WTC11 (cell line): ENCODE results near the gene VWA5A. TPM values are rescaled to one million over a fixed set of nuclear protein-coding genes. Genes with fewer than 3 reads are reported as not detected.

Experiments
- ATAC-seq: fragments of 200-7000 bp; cut with Tn5 transposase; 2 replicates; pipeline ENCODE4 v1.10.0; 2021; ENCODE audit warnings: mild to moderate bottlenecking, moderate library complexity
- CTCF ChIA-PET: fragments of 300-600 bp; sonication (Branson Sonifier 250); formaldehyde crosslinking; loops from one replicate; lab custom pipeline; 2021; ENCODE audit warnings: antibody characterized with exemption; lab: Charles Lee
- POLR2A ChIA-PET: fragments of 350-600 bp; sonication (Branson Sonifier 250); formaldehyde crosslinking; loops from one replicate; lab custom pipeline; 2021; ENCODE audit warnings: antibody characterized with exemption; lab: Charles Lee
- DNase-seq: peaks from one replicate; pipeline ENCODE4 v3.0.0; 2021; ENCODE audit warnings: low spot score
- H3K27ac Mint-ChIP-seq: 2 replicates; pipeline ENCODE4 v1.8.0; 2021; ENCODE audit warnings: mixed read lengths
- H3K27me3 Mint-ChIP-seq: 2 replicates; pipeline ENCODE4 v1.8.0; 2021; ENCODE audit warnings: low read depth, mild to moderate bottlenecking, moderate library complexity, mixed read lengths
- H3K36me3 Mint-ChIP-seq: 2 replicates; pipeline ENCODE4 v1.8.0; 2021; ENCODE audit warnings: mixed read lengths
- H3K4me1 Mint-ChIP-seq: 2 replicates; pipeline ENCODE4 v1.8.0; 2022; ENCODE audit warnings: mixed read lengths
- H3K4me3 Mint-ChIP-seq: 2 replicates; pipeline ENCODE4 v1.8.0; 2021; ENCODE audit warnings: mild to moderate bottlenecking, moderate library complexity, mixed read lengths
- H3K9me3 Mint-ChIP-seq: 2 replicates; pipeline ENCODE4 v1.8.0; 2021; ENCODE audit warnings: mixed read lengths
- ELF4 ChIP-seq: sonication (generic); formaldehyde crosslinking; IDR thresholded peaks from 2 replicates; pipeline ENCODE4 v1.8.1; 2022; ENCODE audit warnings: low read depth, mild to moderate bottlenecking, moderate library complexity, missing genetic modification reagents
- HMGA2 ChIP-seq: fragments of 250-450 bp; sonication (Bioruptor Pico); IDR thresholded peaks from 2 replicates; pipeline ENCODE4 v1.4.0; 2021; ENCODE audit warnings: mild to moderate bottlenecking, moderate library complexity
- IRF2 ChIP-seq: sonication (generic); formaldehyde crosslinking; IDR thresholded peaks from 2 replicates; pipeline ENCODE4 v1.8.0; 2022; ENCODE audit warnings: low read depth, missing genetic modification reagents, borderline replicate concordance
- NFE2L1 ChIP-seq: sonication (generic); formaldehyde crosslinking; IDR thresholded peaks from 2 replicates; pipeline ENCODE4 v1.8.1; 2023; ENCODE audit warnings: missing genetic modification reagents
- NR2C2 ChIP-seq: sonication (generic); formaldehyde crosslinking; IDR thresholded peaks from 2 replicates; pipeline ENCODE4 v1.8.0; 2022; ENCODE audit warnings: mild to moderate bottlenecking, missing genetic modification reagents
- SOX15 ChIP-seq: fragments of 250-450 bp; sonication (Bioruptor Pico); IDR thresholded peaks from 2 replicates; pipeline ENCODE4 v1.9.0; 2021; ENCODE audit warnings: mild to moderate bottlenecking
- TEAD1 ChIP-seq: sonication (generic); formaldehyde crosslinking; IDR thresholded peaks from 2 replicates; pipeline ENCODE4 v1.8.0; 2022; ENCODE audit warnings: mild to moderate bottlenecking, missing genetic modification reagents
- ZNF232 ChIP-seq: sonication (generic); formaldehyde crosslinking; IDR thresholded peaks from 2 replicates; pipeline ENCODE4 v1.8.0; 2022; ENCODE audit warnings: mild to moderate bottlenecking, missing genetic modification reagents
- ZNF263 ChIP-seq: sonication (generic); formaldehyde crosslinking; IDR thresholded peaks from 2 replicates; pipeline ENCODE4 v1.8.1; 2022; ENCODE audit warnings: low read depth, mild to moderate bottlenecking, moderate library complexity, missing genetic modification reagents
- ZNF317 ChIP-seq: sonication (generic); formaldehyde crosslinking; IDR thresholded peaks from 2 replicates; pipeline ENCODE4 v1.8.1; 2023; ENCODE audit warnings: low read depth, mild to moderate bottlenecking, moderate library complexity, missing genetic modification reagents, borderline replicate concordance
- ZNF416 ChIP-seq: fragments of 250-450 bp; sonication (Bioruptor Pico); IDR thresholded peaks from 2 replicates; pipeline ENCODE4 v1.9.0; 2021; ENCODE audit warnings: mild to moderate bottlenecking, inconsistent platforms
- total RNA-seq: library from RNA; stranded (reverse); gene quantifications from 3 replicates; pipeline ENCODE4 v1.2.3, GENCODE V29; 2021
- TF ChIP-seq, protein P1 (sequence below): sonication (generic); formaldehyde crosslinking; IDR thresholded peaks from 2 replicates; pipeline ENCODE4 v1.8.1; 2023; ENCODE audit warnings: mild to moderate bottlenecking, missing genetic modification reagents
- TF ChIP-seq, protein P2 (sequence below): sonication (generic); formaldehyde crosslinking; IDR thresholded peaks from 2 replicates; pipeline ENCODE4 v1.8.0; 2023; ENCODE audit warnings: mild to moderate bottlenecking, missing genetic modification reagents
- TF ChIP-seq, protein P3 (sequence below): sonication (generic); formaldehyde crosslinking; IDR thresholded peaks from 2 replicates; pipeline ENCODE4 v1.8.1; 2022; ENCODE audit warnings: missing genetic modification reagents, borderline replicate concordance
- TF ChIP-seq, protein P4 (sequence below): fragments of 250-450 bp; sonication (Bioruptor Pico); IDR thresholded peaks from 2 replicates; pipeline ENCODE4 v1.8.0; 2021; ENCODE audit warnings: mild to moderate bottlenecking
- TF ChIP-seq, protein P5 (sequence below): sonication (generic); formaldehyde crosslinking; IDR thresholded peaks from 2 replicates; pipeline ENCODE4 v1.8.1; 2022; ENCODE audit warnings: mild to moderate bottlenecking, missing genetic modification reagents, moderate library complexity, borderline replicate concordance
- TF ChIP-seq, protein P6 (sequence below): sonication (generic); formaldehyde crosslinking; IDR thresholded peaks from 2 replicates; pipeline ENCODE4 v1.8.0; 2022; ENCODE audit warnings: mild to moderate bottlenecking, missing genetic modification reagents

Gene VWA5A
- total RNA-seq, 1 experiment from 2014 or later, result 19.5 TPM

DNA sequence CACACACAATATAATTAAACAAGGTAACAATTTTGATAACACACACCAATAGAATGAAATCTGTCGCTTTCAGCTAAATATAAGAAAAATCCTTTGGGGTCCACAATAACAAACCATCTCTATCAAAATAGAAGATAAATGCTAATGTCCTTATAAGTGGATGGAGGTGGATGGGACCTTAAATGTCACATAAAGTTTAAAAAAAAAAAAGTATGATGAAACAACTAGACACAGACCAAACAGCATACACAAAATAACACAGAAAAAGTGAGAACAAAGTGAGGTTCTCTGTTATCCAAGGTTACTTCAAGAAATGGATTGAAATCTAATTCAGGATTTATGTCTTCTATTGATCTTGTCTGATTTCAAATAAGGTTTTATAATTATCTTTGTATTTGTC is 57.3 kb downstream of the VWA5A start:
- H3K9me3 Mint-ChIP-seq, result peaks cover 8% of the 10 kb centered on the region
- peaks cover 16% of the 10 kb centered on the region for H3K4me1 Mint-ChIP-seq
- TF ChIP-seq, protein P1, sequence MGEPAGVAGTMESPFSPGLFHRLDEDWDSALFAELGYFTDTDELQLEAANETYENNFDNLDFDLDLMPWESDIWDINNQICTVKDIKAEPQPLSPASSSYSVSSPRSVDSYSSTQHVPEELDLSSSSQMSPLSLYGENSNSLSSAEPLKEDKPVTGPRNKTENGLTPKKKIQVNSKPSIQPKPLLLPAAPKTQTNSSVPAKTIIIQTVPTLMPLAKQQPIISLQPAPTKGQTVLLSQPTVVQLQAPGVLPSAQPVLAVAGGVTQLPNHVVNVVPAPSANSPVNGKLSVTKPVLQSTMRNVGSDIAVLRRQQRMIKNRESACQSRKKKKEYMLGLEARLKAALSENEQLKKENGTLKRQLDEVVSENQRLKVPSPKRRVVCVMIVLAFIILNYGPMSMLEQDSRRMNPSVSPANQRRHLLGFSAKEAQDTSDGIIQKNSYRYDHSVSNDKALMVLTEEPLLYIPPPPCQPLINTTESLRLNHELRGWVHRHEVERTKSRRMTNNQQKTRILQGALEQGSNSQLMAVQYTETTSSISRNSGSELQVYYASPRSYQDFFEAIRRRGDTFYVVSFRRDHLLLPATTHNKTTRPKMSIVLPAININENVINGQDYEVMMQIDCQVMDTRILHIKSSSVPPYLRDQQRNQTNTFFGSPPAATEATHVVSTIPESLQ (CRISPR knock-in tag), result no peak
- TF ChIP-seq, protein P2, sequence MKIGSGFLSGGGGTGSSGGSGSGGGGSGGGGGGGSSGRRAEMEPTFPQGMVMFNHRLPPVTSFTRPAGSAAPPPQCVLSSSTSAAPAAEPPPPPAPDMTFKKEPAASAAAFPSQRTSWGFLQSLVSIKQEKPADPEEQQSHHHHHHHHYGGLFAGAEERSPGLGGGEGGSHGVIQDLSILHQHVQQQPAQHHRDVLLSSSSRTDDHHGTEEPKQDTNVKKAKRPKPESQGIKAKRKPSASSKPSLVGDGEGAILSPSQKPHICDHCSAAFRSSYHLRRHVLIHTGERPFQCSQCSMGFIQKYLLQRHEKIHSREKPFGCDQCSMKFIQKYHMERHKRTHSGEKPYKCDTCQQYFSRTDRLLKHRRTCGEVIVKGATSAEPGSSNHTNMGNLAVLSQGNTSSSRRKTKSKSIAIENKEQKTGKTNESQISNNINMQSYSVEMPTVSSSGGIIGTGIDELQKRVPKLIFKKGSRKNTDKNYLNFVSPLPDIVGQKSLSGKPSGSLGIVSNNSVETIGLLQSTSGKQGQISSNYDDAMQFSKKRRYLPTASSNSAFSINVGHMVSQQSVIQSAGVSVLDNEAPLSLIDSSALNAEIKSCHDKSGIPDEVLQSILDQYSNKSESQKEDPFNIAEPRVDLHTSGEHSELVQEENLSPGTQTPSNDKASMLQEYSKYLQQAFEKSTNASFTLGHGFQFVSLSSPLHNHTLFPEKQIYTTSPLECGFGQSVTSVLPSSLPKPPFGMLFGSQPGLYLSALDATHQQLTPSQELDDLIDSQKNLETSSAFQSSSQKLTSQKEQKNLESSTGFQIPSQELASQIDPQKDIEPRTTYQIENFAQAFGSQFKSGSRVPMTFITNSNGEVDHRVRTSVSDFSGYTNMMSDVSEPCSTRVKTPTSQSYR (CRISPR knock-in tag), result no peak
- TF ChIP-seq SOX15 (no peak), IRF2 (CRISPR knock-in tag) (no peak), ZNF263 (CRISPR knock-in tag) (no peak), ELF4 (CRISPR knock-in tag) (no peak), ZNF416 (CRISPR knock-in tag) (no peak), NFE2L1 (CRISPR knock-in tag) (no peak), HMGA2 (no peak), ZNF317 (CRISPR knock-in tag) (no peak), ZNF232 (CRISPR knock-in tag) (no peak), NR2C2 (no peak), TEAD1 (CRISPR knock-in tag) (no peak)
- TF ChIP-seq, protein P3, sequence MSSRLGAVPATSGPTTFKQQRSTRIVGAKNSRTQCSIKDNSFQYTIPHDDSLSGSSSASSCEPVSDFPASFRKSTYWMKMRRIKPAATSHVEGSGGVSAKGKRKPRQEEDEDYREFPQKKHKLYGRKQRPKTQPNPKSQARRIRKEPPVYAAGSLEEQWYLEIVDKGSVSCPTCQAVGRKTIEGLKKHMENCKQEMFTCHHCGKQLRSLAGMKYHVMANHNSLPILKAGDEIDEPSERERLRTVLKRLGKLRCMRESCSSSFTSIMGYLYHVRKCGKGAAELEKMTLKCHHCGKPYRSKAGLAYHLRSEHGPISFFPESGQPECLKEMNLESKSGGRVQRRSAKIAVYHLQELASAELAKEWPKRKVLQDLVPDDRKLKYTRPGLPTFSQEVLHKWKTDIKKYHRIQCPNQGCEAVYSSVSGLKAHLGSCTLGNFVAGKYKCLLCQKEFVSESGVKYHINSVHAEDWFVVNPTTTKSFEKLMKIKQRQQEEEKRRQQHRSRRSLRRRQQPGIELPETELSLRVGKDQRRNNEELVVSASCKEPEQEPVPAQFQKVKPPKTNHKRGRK (CRISPR knock-in tag), result no peak
- TF ChIP-seq, protein P4, sequence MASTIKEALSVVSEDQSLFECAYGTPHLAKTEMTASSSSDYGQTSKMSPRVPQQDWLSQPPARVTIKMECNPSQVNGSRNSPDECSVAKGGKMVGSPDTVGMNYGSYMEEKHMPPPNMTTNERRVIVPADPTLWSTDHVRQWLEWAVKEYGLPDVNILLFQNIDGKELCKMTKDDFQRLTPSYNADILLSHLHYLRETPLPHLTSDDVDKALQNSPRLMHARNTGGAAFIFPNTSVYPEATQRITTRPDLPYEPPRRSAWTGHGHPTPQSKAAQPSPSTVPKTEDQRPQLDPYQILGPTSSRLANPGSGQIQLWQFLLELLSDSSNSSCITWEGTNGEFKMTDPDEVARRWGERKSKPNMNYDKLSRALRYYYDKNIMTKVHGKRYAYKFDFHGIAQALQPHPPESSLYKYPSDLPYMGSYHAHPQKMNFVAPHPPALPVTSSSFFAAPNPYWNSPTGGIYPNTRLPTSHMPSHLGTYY (CRISPR knock-in tag), result no peak
- TF ChIP-seq, protein P5, sequence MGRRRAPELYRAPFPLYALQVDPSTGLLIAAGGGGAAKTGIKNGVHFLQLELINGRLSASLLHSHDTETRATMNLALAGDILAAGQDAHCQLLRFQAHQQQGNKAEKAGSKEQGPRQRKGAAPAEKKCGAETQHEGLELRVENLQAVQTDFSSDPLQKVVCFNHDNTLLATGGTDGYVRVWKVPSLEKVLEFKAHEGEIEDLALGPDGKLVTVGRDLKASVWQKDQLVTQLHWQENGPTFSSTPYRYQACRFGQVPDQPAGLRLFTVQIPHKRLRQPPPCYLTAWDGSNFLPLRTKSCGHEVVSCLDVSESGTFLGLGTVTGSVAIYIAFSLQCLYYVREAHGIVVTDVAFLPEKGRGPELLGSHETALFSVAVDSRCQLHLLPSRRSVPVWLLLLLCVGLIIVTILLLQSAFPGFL (CRISPR knock-in tag), result no peak
- TF ChIP-seq, protein P6, sequence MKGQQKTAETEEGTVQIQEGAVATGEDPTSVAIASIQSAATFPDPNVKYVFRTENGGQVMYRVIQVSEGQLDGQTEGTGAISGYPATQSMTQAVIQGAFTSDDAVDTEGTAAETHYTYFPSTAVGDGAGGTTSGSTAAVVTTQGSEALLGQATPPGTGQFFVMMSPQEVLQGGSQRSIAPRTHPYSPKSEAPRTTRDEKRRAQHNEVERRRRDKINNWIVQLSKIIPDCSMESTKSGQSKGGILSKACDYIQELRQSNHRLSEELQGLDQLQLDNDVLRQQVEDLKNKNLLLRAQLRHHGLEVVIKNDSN (CRISPR knock-in tag), result no peak
- CTCF ChIA-PET, result interaction anchor here (1.5 kb wide), 1 partner anchor 22 kb away, joined by 4 read pairs; no protein-coding TSS in a partner anchor
- no peak overlapping the region for H3K4me3 Mint-ChIP-seq
- H3K27ac Mint-ChIP-seq, result no peak overlapping the region
- peaks cover 6% of the 10 kb centered on the region for H3K36me3 Mint-ChIP-seq
- DNase-seq, result no peak
- POLR2A ChIA-PET, result no interaction called here
- H3K27me3 Mint-ChIP-seq, result peaks cover 57% of the 10 kb centered on the region
- ATAC-seq, result no peak
